Endodermal cell (in vitro differentiated cells): ENCODE data around the gene TRIO. TPM values are rescaled to one million over a fixed set of nuclear protein-coding genes. Genes with fewer than 3 reads are reported as not detected.
"Not testable (repeated sequence)": the region's sequence is repeated elsewhere in the genome, so short reads cannot be mapped to it uniquely, and the experiment has no call there.

Experiments
- DNase-seq: peaks from one replicate; pipeline ENCODE4 v3.0.0-alpha.2; 2017
- H3K27ac ChIP-seq: 2 replicates; pipeline ENCODE4 v1.5.1; 2013; ENCODE audit warnings: mild to moderate bottlenecking, low read depth, low read length, moderate library complexity
- H3K27me3 ChIP-seq: 2 replicates; pipeline ENCODE4 v1.6.1; 2013; ENCODE audit warnings: mild to moderate bottlenecking, low read length, moderate library complexity; ENCODE audit not compliant: insufficient read depth, control insufficient read depth, poor library complexity, severe bottlenecking
- H3K36me3 ChIP-seq: 2 replicates; pipeline ENCODE4 v1.7.0; 2013; ENCODE audit warnings: mild to moderate bottlenecking, low read length, moderate library complexity; ENCODE audit not compliant: control insufficient read depth, insufficient read depth
- H3K4me1 ChIP-seq: one replicate; pipeline ENCODE4 v1.7.0; 2013; ENCODE audit warnings: low read length; ENCODE audit not compliant: control insufficient read depth, insufficient read depth
- H3K4me3 ChIP-seq: 2 replicates; pipeline ENCODE4 v1.5.1; 2013; ENCODE audit warnings: mild to moderate bottlenecking, low read length, moderate library complexity
- H3K9ac ChIP-seq: 2 replicates; pipeline ENCODE4 v1.6.1; 2013; ENCODE audit warnings: mild to moderate bottlenecking, low read length, moderate library complexity; ENCODE audit not compliant: poor library complexity, severe bottlenecking; ENCODE audit errors: extremely low read depth
- H3K9me3 ChIP-seq: 2 replicates; pipeline ENCODE4 v1.6.1; 2013; ENCODE audit warnings: mild to moderate bottlenecking, low read length, moderate library complexity; ENCODE audit not compliant: control insufficient read depth
- H3K27ac Mint-ChIP-seq: 2 replicates; pipeline ENCODE4 v1.8.0; 2020; ENCODE audit warnings: mixed read lengths
- H3K27me3 Mint-ChIP-seq: 2 replicates; pipeline ENCODE4 v1.8.0; 2021; ENCODE audit warnings: mild to moderate bottlenecking, mixed read lengths; ENCODE audit not compliant: insufficient read depth
- H3K36me3 Mint-ChIP-seq: 2 replicates; pipeline ENCODE4 v1.8.0; 2020; ENCODE audit warnings: low read depth, mixed read lengths
- H3K4me1 Mint-ChIP-seq: 2 replicates; pipeline ENCODE4 v1.8.0; 2020; ENCODE audit warnings: mixed read lengths
- H3K4me3 Mint-ChIP-seq: 2 replicates; pipeline ENCODE4 v1.8.0; 2020; ENCODE audit warnings: mild to moderate bottlenecking, moderate library complexity, mixed read lengths
- H3K9me3 Mint-ChIP-seq: 2 replicates; pipeline ENCODE4 v1.8.0; 2020; ENCODE audit warnings: mild to moderate bottlenecking, mixed read lengths
- WGBS, 2 experiments: methylation state at CpG; one replicate each; pipeline versions ENCODE4 v1.1.5 to v1.1.7; 2013; ENCODE audit warnings: missing lambda C conversion rate in 2 of 2, mixed read lengths in 1 of 2; ENCODE audit not compliant: insufficient coverage in 1 of 2, insufficient read length in 1 of 2; 5-methylcytosine and 5-hydroxymethylcytosine counted together
- total RNA-seq, 2 donors: library from RNA; stranded (reverse); fragmentation: NEBNext Ultra II Directional in 1 of 2; extraction: Animal tissue kit (Norgen Biotek cat#: 25700) in 1 of 2; gene quantifications; 2 replicates in 1 of 2; 3 replicates in 1 of 2; pipeline ENCODE4 v1.2.1, GENCODE V29; 2021
- TF ChIP-seq, protein P1 (sequence below): fragments of 200-600 bp; sonication (generic); conservative IDR thresholded peaks from 2 replicates; pipeline ENCODE4 v1.5.0; 2021; ENCODE audit warnings: antibody characterized with exemption, mild to moderate bottlenecking

The TRIO gene
- total RNA-seq, 2 donors from 2014 or later, result 88.3 to 109 TPM

GRCh38 chr5:14385019-14385418 is 241.9 kb downstream of the TRIO start:
- Histone ChIP-seq H3K9ac (no peak overlapping the region), H3K4me3 (no peak overlapping the region), H3K27ac (no peak overlapping the region), H3K36me3 (peaks cover 54% of the 10 kb centered on the region), H3K4me1 (no peaks in the 10 kb centered on the region), H3K27me3 (no peaks in the 10 kb centered on the region), H3K9me3 (no peaks in the 10 kb centered on the region)
- H3K27ac Mint-ChIP-seq, result no peak overlapping the region
- H3K4me1 Mint-ChIP-seq, result peaks cover 4% of the 10 kb centered on the region
- no peaks in the 10 kb centered on the region for H3K27me3 Mint-ChIP-seq
- TF ChIP-seq, protein P1, sequence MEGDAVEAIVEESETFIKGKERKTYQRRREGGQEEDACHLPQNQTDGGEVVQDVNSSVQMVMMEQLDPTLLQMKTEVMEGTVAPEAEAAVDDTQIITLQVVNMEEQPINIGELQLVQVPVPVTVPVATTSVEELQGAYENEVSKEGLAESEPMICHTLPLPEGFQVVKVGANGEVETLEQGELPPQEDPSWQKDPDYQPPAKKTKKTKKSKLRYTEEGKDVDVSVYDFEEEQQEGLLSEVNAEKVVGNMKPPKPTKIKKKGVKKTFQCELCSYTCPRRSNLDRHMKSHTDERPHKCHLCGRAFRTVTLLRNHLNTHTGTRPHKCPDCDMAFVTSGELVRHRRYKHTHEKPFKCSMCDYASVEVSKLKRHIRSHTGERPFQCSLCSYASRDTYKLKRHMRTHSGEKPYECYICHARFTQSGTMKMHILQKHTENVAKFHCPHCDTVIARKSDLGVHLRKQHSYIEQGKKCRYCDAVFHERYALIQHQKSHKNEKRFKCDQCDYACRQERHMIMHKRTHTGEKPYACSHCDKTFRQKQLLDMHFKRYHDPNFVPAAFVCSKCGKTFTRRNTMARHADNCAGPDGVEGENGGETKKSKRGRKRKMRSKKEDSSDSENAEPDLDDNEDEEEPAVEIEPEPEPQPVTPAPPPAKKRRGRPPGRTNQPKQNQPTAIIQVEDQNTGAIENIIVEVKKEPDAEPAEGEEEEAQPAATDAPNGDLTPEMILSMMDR, result no peak
- no peak overlapping the region for H3K4me3 Mint-ChIP-seq
- no peaks in the 10 kb centered on the region for H3K9me3 Mint-ChIP-seq
- peaks cover 35% of the 10 kb centered on the region for H3K36me3 Mint-ChIP-seq
- WGBS, 2 experiments, result 92 to 96% methylated on average over 9 to 15 of the region's 15 CpGs
- DNase-seq, result no peak

DNA sequence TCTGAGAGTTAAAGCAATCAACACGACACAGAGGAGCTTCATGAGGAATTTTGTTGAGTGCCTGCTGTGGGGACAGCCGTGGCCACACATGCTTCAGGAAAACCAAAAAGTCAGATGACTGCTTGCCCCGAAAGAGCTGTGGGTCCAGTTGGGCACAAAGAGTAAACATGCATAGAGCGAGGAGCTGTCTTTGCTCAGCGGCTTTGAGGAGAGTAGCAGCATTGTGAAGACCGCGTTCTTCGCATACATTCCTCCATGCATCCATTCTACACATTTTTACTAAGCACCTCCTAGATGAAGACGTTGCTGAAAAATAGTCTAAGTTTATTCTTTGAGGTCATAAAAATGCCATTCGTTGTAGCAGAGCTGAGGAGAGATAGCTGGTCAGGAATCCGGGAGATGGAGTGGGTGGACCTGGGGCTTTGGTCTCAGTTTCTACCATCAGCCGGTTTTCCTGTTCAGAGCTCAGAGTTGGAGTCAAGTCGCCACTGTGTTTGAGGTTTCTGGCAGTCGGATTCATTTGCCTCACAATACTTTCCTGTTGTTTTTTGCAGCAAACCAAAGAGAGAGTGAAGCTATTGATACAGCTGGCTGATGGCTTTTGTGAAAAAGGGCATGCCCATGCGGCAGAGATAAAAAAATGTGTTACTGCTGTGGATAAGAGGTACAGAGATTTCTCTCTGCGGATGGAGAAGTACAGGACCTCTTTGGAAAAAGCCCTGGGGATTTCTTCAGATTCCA is 243.9 kb downstream of the TRIO start:
- Histone ChIP-seq H3K27ac (no peak overlapping the region), H3K9ac (no peak overlapping the region), H3K27me3 (no peaks in the 10 kb centered on the region), H3K4me3 (no peak overlapping the region), H3K36me3 (peaks cover 57% of the 10 kb centered on the region), H3K9me3 (peaks cover 7% of the 10 kb centered on the region), H3K4me1 (no peaks in the 10 kb centered on the region)
- DNase-seq, result no peak
- 65 to 84% methylated on average over 10 to 16 of the region's 16 CpGs for WGBS, 2 experiments
- H3K9me3 Mint-ChIP-seq, result peaks cover 2% of the 10 kb centered on the region
- H3K4me1 Mint-ChIP-seq, result peaks cover 4% of the 10 kb centered on the region
- no peak overlapping the region for H3K4me3 Mint-ChIP-seq
- H3K36me3 Mint-ChIP-seq, result peaks cover 36% of the 10 kb centered on the region
- TF ChIP-seq, protein P1, result no peak
- no peak overlapping the region for H3K27ac Mint-ChIP-seq
- no peaks in the 10 kb centered on the region for H3K27me3 Mint-ChIP-seq

DNA sequence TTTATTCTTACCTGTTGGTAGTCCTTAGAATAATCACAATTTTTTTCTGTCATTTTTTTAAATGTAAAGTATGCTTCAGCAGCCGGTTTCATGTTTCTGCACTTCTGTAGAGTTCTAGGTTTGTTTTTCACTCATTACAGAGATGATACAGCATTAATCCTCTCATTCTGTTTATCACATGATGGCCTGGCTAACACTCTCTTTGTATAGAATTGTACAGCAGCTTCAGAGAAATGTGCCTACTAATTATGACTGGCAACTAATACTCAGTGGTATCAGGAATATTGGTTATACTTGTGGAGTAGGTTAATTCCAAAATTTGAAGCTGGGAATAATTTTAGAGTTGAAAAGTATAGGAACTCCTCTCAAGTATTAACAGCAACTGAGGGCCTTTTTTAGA is 245.6 kb downstream of the TRIO start:
- TF ChIP-seq, protein P1, result no peak
- Histone ChIP-seq H3K9ac (no peak overlapping the region), H3K27ac (no peak overlapping the region), H3K36me3 (peaks cover 66% of the 10 kb centered on the region), H3K27me3 (no peaks in the 10 kb centered on the region), H3K4me3 (no peak overlapping the region), H3K9me3 (peaks cover 9% of the 10 kb centered on the region), H3K4me1 (no peaks in the 10 kb centered on the region)
- Mint-ChIP-seq H3K27me3 (no peaks in the 10 kb centered on the region), H3K36me3 (peaks cover 51% of the 10 kb centered on the region), H3K27ac (no peak overlapping the region), H3K4me1 (peaks cover 4% of the 10 kb centered on the region), H3K4me3 (no peak overlapping the region), H3K9me3 (peaks cover 5% of the 10 kb centered on the region)
- no peak for DNase-seq
- 75 to 81% methylated on average over 1 of the region's 1 CpG for WGBS, 2 experiments

- H3K36me3 Mint-ChIP-seq, result peaks cover 60% of the 10 kb centered on the region
- not testable (repeated sequence) for H3K4me1 Mint-ChIP-seq, H3K9me3 ChIP-seq, H3K4me3 ChIP-seq, H3K9me3 Mint-ChIP-seq, DNase-seq, H3K27me3 ChIP-seq, H3K9ac ChIP-seq, H3K4me3 Mint-ChIP-seq, H3K27ac ChIP-seq, H3K27ac Mint-ChIP-seq, H3K27me3 Mint-ChIP-seq, H3K4me1 ChIP-seq
- 94 to 100% methylated on average over 6 to 10 of the region's 10 CpGs for WGBS, 2 experiments
- peaks cover 83% of the 10 kb centered on the region for H3K36me3 ChIP-seq
Measured at GRCh38 chr5:14392552-14392951, 249.4 kb downstream of the TRIO start.
